ENCODE measurements around the gene PIP5KL1. TPM values are rescaled to one million over a fixed set of nuclear protein-coding genes. Genes with fewer than 3 reads are reported as not detected.
A peak's percentile ranks its signal among the peaks of the same experiment; 100 is the strongest.

Gene PIP5KL1
- total RNA-seq, 3 donors from 2014 or later = 0.58 to 1.9 (median 1.1) TPM

DNA sequence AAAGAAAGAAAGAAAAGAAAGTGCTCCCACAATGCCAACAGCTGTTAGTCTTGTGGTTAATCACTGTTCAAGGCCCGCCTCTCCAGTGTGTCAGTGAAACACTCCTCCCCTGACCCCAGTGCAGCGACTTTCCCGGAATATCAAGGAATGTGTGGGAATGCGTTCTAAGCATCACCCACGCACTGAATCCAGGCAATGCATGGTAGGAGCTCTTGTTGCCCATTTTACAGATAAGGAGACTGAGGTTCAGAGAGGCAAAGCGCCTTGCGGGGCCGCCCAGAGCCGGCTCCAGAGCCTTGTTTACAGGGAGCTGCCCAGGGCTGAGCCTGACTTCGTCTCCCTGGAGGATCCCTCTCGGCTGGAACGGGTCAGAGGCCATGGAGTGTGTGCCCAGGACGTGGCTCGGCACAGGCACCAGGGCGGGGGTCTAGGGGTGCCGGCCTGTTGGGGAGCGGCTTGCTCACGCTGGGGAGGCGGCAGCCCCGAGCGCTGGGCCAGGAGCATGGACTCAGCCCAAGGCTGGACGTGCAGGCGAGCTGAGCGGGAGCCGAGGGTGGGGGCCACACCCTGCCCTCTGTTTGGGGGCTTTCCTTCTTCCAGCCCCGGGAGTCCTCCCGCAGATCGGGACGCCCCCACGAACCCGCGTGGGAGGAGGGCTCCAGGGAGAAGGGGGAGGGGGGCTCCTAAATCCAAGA lies 32.0 kb downstream of the PIP5KL1 start:
- H3K4me3 ChIP-seq = peak overlapping the region; percentile 75
- intact Hi-C loops (cut with DNase I, micrococcal nuclease) = no loop called here
- peaks cover 10% of the 10 kb centered on the region for H3K36me3 ChIP-seq (ENCODE audit: low read depth)
- peak in 1 of 3 donors; percentile 67 for DNase-seq
- peaks cover 7% of the 10 kb centered on the region for H3K9me3 ChIP-seq
- H3K4me1 ChIP-seq (ENCODE audit: low read depth) = peaks cover 44% of the 10 kb centered on the region
- ATAC-seq = peak; percentile 29
- TF ChIP-seq, protein P1, sequence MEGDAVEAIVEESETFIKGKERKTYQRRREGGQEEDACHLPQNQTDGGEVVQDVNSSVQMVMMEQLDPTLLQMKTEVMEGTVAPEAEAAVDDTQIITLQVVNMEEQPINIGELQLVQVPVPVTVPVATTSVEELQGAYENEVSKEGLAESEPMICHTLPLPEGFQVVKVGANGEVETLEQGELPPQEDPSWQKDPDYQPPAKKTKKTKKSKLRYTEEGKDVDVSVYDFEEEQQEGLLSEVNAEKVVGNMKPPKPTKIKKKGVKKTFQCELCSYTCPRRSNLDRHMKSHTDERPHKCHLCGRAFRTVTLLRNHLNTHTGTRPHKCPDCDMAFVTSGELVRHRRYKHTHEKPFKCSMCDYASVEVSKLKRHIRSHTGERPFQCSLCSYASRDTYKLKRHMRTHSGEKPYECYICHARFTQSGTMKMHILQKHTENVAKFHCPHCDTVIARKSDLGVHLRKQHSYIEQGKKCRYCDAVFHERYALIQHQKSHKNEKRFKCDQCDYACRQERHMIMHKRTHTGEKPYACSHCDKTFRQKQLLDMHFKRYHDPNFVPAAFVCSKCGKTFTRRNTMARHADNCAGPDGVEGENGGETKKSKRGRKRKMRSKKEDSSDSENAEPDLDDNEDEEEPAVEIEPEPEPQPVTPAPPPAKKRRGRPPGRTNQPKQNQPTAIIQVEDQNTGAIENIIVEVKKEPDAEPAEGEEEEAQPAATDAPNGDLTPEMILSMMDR (IDR thresholded peaks at IDR 0.05) = no peak

DNA sequence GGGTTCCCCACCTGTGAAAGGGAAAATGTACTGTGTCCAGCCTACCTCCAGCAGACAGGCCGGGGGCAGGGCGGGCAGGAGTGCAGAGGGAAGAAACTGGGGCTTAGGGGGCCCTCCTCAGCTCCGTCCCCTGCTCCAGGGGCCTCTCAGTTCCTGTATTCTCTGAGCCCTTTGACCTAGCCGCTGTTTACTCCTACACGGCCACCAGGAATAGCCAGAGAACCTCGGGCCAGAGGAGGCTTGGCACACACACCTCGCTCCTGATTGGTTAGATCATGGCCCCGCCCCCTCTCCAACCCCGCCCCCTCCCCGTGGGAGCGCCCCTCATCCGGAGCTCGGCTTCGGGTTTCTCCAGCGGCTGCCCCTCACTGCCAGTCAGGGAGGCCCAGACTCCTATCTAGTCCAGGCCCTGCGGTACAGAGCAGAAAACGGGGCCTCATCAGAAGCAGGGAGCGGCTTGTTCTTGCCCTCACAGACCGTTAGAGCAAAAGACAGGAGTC lies 33.3 kb downstream of the PIP5KL1 start:
- Histone ChIP-seq H3K36me3 (ENCODE audit: low read depth) (peaks cover 16% of the 10 kb centered on the region), H3K9me3 (peaks cover 17% of the 10 kb centered on the region), H3K4me1 (ENCODE audit: low read depth) (peaks cover 33% of the 10 kb centered on the region), H3K4me3 (no peak overlapping the region)
- TF ChIP-seq, protein P1 (IDR thresholded peaks at IDR 0.05) = no peak
- ATAC-seq (peak; percentile 45), DNase-seq (peak in 2 of 3 donors; percentile 69 to 75)
- intact Hi-C loops (cut with DNase I, micrococcal nuclease) = no loop called here

- TF ChIP-seq, protein P1 (IDR thresholded peaks at IDR 0.05) = no peak
- Histone ChIP-seq H3K4me3 (no peak overlapping the region), H3K36me3 (ENCODE audit: low read depth) (peaks cover 16% of the 10 kb centered on the region), H3K9me3 (peaks cover 17% of the 10 kb centered on the region), H3K4me1 (ENCODE audit: low read depth) (peaks cover 26% of the 10 kb centered on the region)
- DNase-seq (no peak), ATAC-seq (no peak)
- intact Hi-C loops (cut with DNase I, micrococcal nuclease) = no loop called here
Measured at GRCh38 chr9:127896395-127897192, 34.0 kb downstream of the PIP5KL1 start.

DNA sequence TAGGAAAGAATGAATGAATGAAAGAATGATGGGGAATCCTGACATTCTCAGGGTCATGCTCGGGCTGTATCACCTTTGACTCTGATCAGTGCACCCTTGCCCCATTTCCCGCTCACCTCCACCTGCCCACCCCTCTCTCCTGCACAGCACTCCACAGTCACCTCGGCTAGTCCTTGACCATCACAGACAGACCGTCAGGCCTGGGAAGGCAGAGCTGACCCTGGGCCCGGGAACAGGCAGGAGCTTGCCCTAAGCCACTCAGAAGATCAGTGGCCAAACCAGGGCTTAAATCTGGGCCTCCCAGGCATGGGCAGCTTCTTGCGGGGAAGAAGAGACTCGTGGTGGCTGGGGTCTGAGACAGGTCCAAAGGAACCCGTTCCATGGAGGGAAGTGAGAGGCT lies 34.8 kb downstream of the PIP5KL1 start:
- Histone ChIP-seq H3K9me3 (peaks cover 17% of the 10 kb centered on the region), H3K36me3 (ENCODE audit: low read depth) (peaks cover 16% of the 10 kb centered on the region), H3K4me1 (ENCODE audit: low read depth) (peaks cover 18% of the 10 kb centered on the region), H3K4me3 (no peak overlapping the region)
- intact Hi-C loops (cut with DNase I, micrococcal nuclease) = no loop called here
- DNase-seq (no peak), ATAC-seq (no peak)
- TF ChIP-seq, protein P1 (IDR thresholded peaks at IDR 0.05) = no peak

GRCh38 chr9:127893392-127893791 lies 37.2 kb downstream of the PIP5KL1 start:
- ATAC-seq (no peak), DNase-seq (no peak)
- intact Hi-C loops (cut with DNase I, micrococcal nuclease) = no loop called here
- TF ChIP-seq, protein P1 (IDR thresholded peaks at IDR 0.05) = no peak
- peaks cover 16% of the 10 kb centered on the region for H3K36me3 ChIP-seq (ENCODE audit: low read depth)
- peaks cover 17% of the 10 kb centered on the region for H3K9me3 ChIP-seq
- no peak overlapping the region for H3K4me3 ChIP-seq
- H3K4me1 ChIP-seq (ENCODE audit: low read depth) = peaks cover 5% of the 10 kb centered on the region

All from mucosa of descending colon (tissue), 3 donors.